ENCODE measurements around the gene ENAH. TPM values are rescaled to one million over a fixed set of nuclear protein-coding genes. Genes with fewer than 3 reads are reported as not detected.

Gene ENAH
- total and polyA plus RNA-seq, 9 of the 15 experiments (the other 6 are each of a cell fraction or from before 2014, with no cell fraction given) = 0.03 to 1.2 (median 0.15) TPM

DNA sequence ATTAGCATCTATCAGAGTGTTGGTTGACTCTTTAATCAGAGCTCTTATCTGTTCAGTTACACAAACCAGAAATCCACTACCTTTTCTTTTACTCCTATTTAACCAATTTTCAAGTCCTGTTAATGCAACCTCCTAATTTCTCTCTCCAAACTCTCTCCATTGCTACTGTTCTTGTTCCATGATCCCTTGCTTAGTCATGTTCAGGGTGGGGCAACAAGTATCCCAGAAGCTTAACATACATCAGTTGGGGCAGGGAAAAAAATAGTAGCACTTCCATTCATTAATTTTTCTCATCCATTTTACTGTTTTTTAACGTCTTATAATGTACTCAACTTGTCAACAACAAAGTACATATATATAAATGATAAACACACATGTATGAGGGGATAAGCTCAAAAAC is 113.9 kb downstream of the ENAH start (continued):
- TF ChIP-seq ELF4 (CRISPR knock-in tag; IDR thresholded peaks at IDR 0.05) = no peak
- no peak for TF ChIP-seq COPS2 (conservative IDR thresholded peaks at IDR 0.05)
- no peak for TF ChIP-seq TFAM (CRISPR knock-in tag; conservative IDR thresholded peaks at IDR 0.05)
- TF ChIP-seq SOX6 (IDR thresholded peaks at IDR 0.05) = no peak
- TF ChIP-seq, protein P1, sequence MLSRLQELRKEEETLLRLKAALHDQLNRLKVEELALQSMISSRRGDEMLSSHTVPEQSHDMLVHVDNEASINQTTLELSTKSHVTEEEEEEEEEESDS (CRISPR knock-in tag; IDR thresholded peaks at IDR 0.05) = no peak

- H3K4me1 ChIP-seq (replicated peaks in 1 of 2; ENCODE audit: control insufficient read depth in 2 of 2, insufficient read depth in 2 of 2, low read length in 2 of 2) = no peaks in the 10 kb centered on the region
- no peak overlapping the region for H2AFZ ChIP-seq (ENCODE audit: low read depth, low read length)
- CTCF ChIA-PET (ENCODE audit: low intra/inter-chr PET ratio) = no interaction called here
- H3K4me2 ChIP-seq (ENCODE audit: insufficient read depth, low read length) = no peak overlapping the region
- H3K27me3 ChIP-seq (ENCODE audit: control insufficient read depth in 2 of 2, insufficient read depth in 2 of 2, low read length in 2 of 2) = peaks cover 14 to 26% of the 10 kb centered on the region in 2 experiments; a peak in 4 of 5 replicates
- H3K4me3 ChIP-seq = no peak overlapping the region
- no TSS peak for BruUV-seq (replicated peaks)
- no peak overlapping the region for H3K9ac ChIP-seq (ENCODE audit: insufficient read depth in 1 of 2, low read depth in 2 of 2, low read length in 2 of 2)
- no peaks in the 10 kb centered on the region for H3K79me2 ChIP-seq (ENCODE audit: control insufficient read depth, insufficient read depth, low read length)
- in situ Hi-C loops (cut with MboI) = no loop called here
- DNase-seq (ENCODE audit: extremely low read depth in 1 of 4, low spot score in 3 of 4) (no peak), FAIRE-seq (no peak), ATAC-seq (no peak)
- WGBS (ENCODE audit: insufficient coverage, low coverage, missing lambda C conversion rate) = 2% methylated on average over 10 of the region's 10 CpGs
- no peak overlapping the region for H3K27ac ChIP-seq (ENCODE audit: extremely low read depth, low read depth, low read length)
- no peaks in the 10 kb centered on the region for H3K9me1 ChIP-seq (ENCODE audit: control insufficient read depth, insufficient read depth, low read length)
- POLR2A ChIA-PET = no interaction called here
- H4K20me1 ChIP-seq (replicated peaks; ENCODE audit: control insufficient read depth, insufficient read depth, low read length) = no peaks in the 10 kb centered on the region
- intact Hi-C loops (cut with micrococcal nuclease) = no loop called here
- H3K9me3 ChIP-seq (replicated peaks; ENCODE audit: control insufficient read depth, insufficient read depth, low read depth, low read length) = no peaks in the 10 kb centered on the region
- H3K36me3 ChIP-seq (ENCODE audit: control insufficient read depth, insufficient read depth, low read length) = no peaks in the 10 kb centered on the region
- no peak for TF ChIP-seq ZFP1 (CRISPR knock-in tag; IDR thresholded peaks at IDR 0.05)
- TF ChIP-seq ZNF253 (CRISPR knock-in tag; conservative IDR thresholded peaks at IDR 0.05) = no peak
- TF ChIP-seq, protein P2, sequence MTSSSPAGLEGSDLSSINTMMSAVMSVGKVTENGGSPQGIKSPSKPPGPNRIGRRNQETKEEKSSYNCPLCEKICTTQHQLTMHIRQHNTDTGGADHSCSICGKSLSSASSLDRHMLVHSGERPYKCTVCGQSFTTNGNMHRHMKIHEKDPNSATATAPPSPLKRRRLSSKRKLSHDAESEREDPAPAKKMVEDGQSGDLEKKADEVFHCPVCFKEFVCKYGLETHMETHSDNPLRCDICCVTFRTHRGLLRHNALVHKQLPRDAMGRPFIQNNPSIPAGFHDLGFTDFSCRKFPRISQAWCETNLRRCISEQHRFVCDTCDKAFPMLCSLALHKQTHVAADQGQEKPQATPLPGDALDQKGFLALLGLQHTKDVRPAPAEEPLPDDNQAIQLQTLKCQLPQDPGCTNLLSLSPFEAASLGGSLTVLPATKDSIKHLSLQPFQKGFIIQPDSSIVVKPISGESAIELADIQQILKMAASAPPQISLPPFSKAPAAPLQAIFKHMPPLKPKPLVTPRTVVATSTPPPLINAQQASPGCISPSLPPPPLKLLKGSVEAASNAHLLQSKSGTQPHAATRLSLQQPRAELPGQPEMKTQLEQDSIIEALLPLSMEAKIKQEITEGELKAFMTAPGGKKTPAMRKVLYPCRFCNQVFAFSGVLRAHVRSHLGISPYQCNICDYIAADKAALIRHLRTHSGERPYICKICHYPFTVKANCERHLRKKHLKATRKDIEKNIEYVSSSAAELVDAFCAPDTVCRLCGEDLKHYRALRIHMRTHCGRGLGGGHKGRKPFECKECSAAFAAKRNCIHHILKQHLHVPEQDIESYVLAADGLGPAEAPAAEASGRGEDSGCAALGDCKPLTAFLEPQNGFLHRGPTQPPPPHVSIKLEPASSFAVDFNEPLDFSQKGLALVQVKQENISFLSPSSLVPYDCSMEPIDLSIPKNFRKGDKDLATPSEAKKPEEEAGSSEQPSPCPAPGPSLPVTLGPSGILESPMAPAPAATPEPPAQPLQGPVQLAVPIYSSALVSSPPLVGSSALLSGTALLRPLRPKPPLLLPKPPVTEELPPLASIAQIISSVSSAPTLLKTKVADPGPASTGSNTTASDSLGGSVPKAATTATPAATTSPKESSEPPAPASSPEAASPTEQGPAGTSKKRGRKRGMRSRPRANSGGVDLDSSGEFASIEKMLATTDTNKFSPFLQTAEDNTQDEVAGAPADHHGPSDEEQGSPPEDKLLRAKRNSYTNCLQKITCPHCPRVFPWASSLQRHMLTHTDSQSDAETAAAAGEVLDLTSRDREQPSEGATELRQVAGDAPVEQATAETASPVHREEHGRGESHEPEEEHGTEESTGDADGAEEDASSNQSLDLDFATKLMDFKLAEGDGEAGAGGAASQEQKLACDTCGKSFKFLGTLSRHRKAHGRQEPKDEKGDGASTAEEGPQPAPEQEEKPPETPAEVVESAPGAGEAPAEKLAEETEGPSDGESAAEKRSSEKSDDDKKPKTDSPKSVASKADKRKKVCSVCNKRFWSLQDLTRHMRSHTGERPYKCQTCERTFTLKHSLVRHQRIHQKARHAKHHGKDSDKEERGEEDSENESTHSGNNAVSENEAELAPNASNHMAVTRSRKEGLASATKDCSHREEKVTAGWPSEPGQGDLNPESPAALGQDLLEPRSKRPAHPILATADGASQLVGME (CRISPR knock-in tag; IDR thresholded peaks at IDR 0.05) = no peak
- no peak for TF ChIP-seq ZNF668 (CRISPR knock-in tag; IDR thresholded peaks at IDR 0.05)
- TF ChIP-seq BRF1 (IDR thresholded peaks at IDR 0.05; ENCODE audit: borderline replicate concordance, extremely low read depth, insufficient read length) = no peak
- TF ChIP-seq RFX7 (CRISPR knock-in tag; IDR thresholded peaks at IDR 0.05) = no peak
- TF ChIP-seq KHSRP (IDR thresholded peaks at IDR 0.05) = no peak
- TF ChIP-seq ETV5 (CRISPR knock-in tag; IDR thresholded peaks at IDR 0.05; ENCODE audit: low read depth) = no peak
- TF ChIP-seq ZNF507 (tag; conservative IDR thresholded peaks at IDR 0.05) = no peak
- TF ChIP-seq RBFOX2 (IDR thresholded peaks at IDR 0.05; ENCODE audit: low read depth, low read length) = no peak
- TF ChIP-seq ZNF444 (CRISPR knock-in tag; IDR thresholded peaks at IDR 0.05) = no peak
- no peak for TF ChIP-seq CBX2 (IDR thresholded peaks at IDR 0.05; ENCODE audit: insufficient read depth, low read length, poor library complexity, severe bottlenecking)
Observed at GRCh38 chr1:225537554-225538251, 115.2 kb downstream of the ENAH start.
